ENCODE results near the gene TMEM256. TPM values are rescaled to one million over a fixed set of nuclear protein-coding genes. Genes with fewer than 3 reads are reported as not detected.

The TMEM256 gene
- total RNA-seq, 1 experiment from 2014 or later: 151 TPM

GRCh38 chr17:7367918-7368598 lies 35.8 kb downstream of the TMEM256 start:
- no peak overlapping the region for H4K8ac ChIP-seq (replicated peaks; ENCODE audit: insufficient read length, low read depth, low read length)
- peaks cover 5% of the 10 kb centered on the region; the same call in 1 of the 2 replicates for H3K4me1 ChIP-seq (ENCODE audit: insufficient read depth, low read length)
- Mint-ChIP-seq H3K27me3 (ENCODE audit: low read depth) (peaks cover 6% of the 10 kb centered on the region; the same call in 1 of the 2 replicates), H3K4me3 (peak overlapping the region in 1 of 2 experiments; percentile 61; a peak in 3 of 5 replicates), H3K4me1 (peaks cover 5 to 24% of the 10 kb centered on the region in 2 experiments), H3K36me3 (ENCODE audit: insufficient read depth in 1 of 3, low read depth in 3 of 3) (no peaks in the 10 kb centered on the region), H3K9me3 (no peaks in the 10 kb centered on the region), H3K27ac (no peak overlapping the region)
- no peaks in the 10 kb centered on the region for H3K9me3 ChIP-seq (ENCODE audit: control insufficient read depth, low read depth, low read length)
- no peaks in the 10 kb centered on the region for H3K79me2 ChIP-seq (ENCODE audit: insufficient read depth, low read length)
- no peak overlapping the region for H3K56ac ChIP-seq (ENCODE audit: insufficient read length, low read depth, low read length)
- H2BK120ac ChIP-seq (ENCODE audit: low read depth, low read length, poor library complexity, severe bottlenecking): no peak overlapping the region
- no peak overlapping the region for H2BK5ac ChIP-seq (ENCODE audit: insufficient read length, low read length)
- DNase-seq: no peak
- no peak overlapping the region for H2BK15ac ChIP-seq (ENCODE audit: low read depth, low read length)
- H3T11ph ChIP-seq (ENCODE audit: low read length): no peak overlapping the region
- H4K5ac ChIP-seq (ENCODE audit: insufficient read length, low read depth, low read length): no peak overlapping the region
- TF ChIP-seq CTCF (conservative IDR thresholded peaks at IDR 0.05): no peak
- peak overlapping the region; percentile 24 for H3K4me2 ChIP-seq (ENCODE audit: insufficient read depth, insufficient read length, low read length)
- no peak overlapping the region for H2BK12ac ChIP-seq (ENCODE audit: insufficient read length, low read depth, low read length)
- no peak overlapping the region for H2BK20ac ChIP-seq (ENCODE audit: low read depth, low read length, poor library complexity, severe bottlenecking)
- no peaks in the 10 kb centered on the region for H3K23me2 ChIP-seq (ENCODE audit: insufficient read length, low read depth, low read length, poor library complexity, severe bottlenecking)
- H3K23ac ChIP-seq (ENCODE audit: insufficient read length, low read depth, low read length): no peak overlapping the region
- H3K14ac ChIP-seq (ENCODE audit: insufficient read depth, low read length): no peak overlapping the region
- H2AK5ac ChIP-seq (ENCODE audit: insufficient read length, low read length): no peak overlapping the region
- no peak overlapping the region for H3K27ac ChIP-seq (ENCODE audit: insufficient read length, low read depth, low read length)
- H4K20me1 ChIP-seq (ENCODE audit: control insufficient read depth, insufficient read depth, insufficient read length): no peaks in the 10 kb centered on the region
- no peak overlapping the region for H3K4ac ChIP-seq (ENCODE audit: low read depth, low read length)
- H2AFZ ChIP-seq (ENCODE audit: low read length): no peak overlapping the region
- no peak overlapping the region for H3K9ac ChIP-seq (ENCODE audit: extremely low read depth, insufficient read length, low read length)
- H3K79me1 ChIP-seq (ENCODE audit: insufficient read depth, low read depth, low read length, poor library complexity, severe bottlenecking): no peaks in the 10 kb centered on the region
- H3K27me3 ChIP-seq (ENCODE audit: insufficient read depth, low read length): no peaks in the 10 kb centered on the region
- no peak overlapping the region for H3K18ac ChIP-seq (ENCODE audit: insufficient read length, low read depth, low read length)
- H4K91ac ChIP-seq (ENCODE audit: insufficient read length, low read depth, low read length): no peak overlapping the region
- WGBS (ENCODE audit: extremely low coverage, insufficient read length, low lambda C conversion rate): no CpG with 5 or more reads among the region's 13 CpGs

Data from H9 (cell line).